ENCODE results near the gene RAB28. TPM values are rescaled to one million over a fixed set of nuclear protein-coding genes. Genes with fewer than 3 reads are reported as not detected.

RAB28 gene
- total and polyA plus RNA-seq, 9 of the 15 experiments (the other 6 are each of a cell fraction or from before 2014, with no cell fraction given), result 6.7 to 40.4 (median 23.0) TPM

GRCh38 chr4:13441506-13441905, 42.6 kb downstream of the RAB28 start:
- H3K9ac ChIP-seq (ENCODE audit: insufficient read depth in 1 of 2, low read depth in 2 of 2, low read length in 2 of 2), result no peak overlapping the region
- no peaks in the 10 kb centered on the region for H4K20me1 ChIP-seq (replicated peaks; ENCODE audit: control insufficient read depth, insufficient read depth, low read length)
- in situ Hi-C loops (cut with MboI) (no loop called here), intact Hi-C loops (cut with micrococcal nuclease) (no loop called here)
- no peaks in the 10 kb centered on the region for H3K9me1 ChIP-seq (ENCODE audit: control insufficient read depth, insufficient read depth, low read length)
- H3K4me2 ChIP-seq (ENCODE audit: insufficient read depth, low read length), result no peak overlapping the region
- ChIA-PET CTCF (ENCODE audit: low intra/inter-chr PET ratio) (no interaction called here), POLR2A (no interaction called here)
- H2AFZ ChIP-seq (ENCODE audit: low read depth, low read length), result no peak overlapping the region
- DNase-seq (ENCODE audit: extremely low read depth in 1 of 4, low spot score in 3 of 4) (no peak), FAIRE-seq (no peak), ATAC-seq (no peak)
- BruUV-seq (replicated peaks), result no TSS peak
- H3K79me2 ChIP-seq (ENCODE audit: control insufficient read depth, insufficient read depth, low read length), result 0 out of 3 replicates have a peak, but pooled peaks cover 2% of the 10 kb centered on the region
- H3K9me3 ChIP-seq (replicated peaks; ENCODE audit: control insufficient read depth, insufficient read depth, low read depth, low read length), result no peaks in the 10 kb centered on the region
- no peaks in the 10 kb centered on the region for H3K27me3 ChIP-seq (ENCODE audit: control insufficient read depth in 2 of 2, insufficient read depth in 2 of 2, low read length in 2 of 2)
- no peaks in the 10 kb centered on the region for H3K4me1 ChIP-seq (replicated peaks in 1 of 2; ENCODE audit: control insufficient read depth in 2 of 2, insufficient read depth in 2 of 2, low read length in 2 of 2)
- no peak overlapping the region for H3K27ac ChIP-seq (ENCODE audit: extremely low read depth, low read depth, low read length)
- H3K36me3 ChIP-seq (ENCODE audit: control insufficient read depth, insufficient read depth, low read length), result peaks cover 9% of the 10 kb centered on the region; the same call in 2 of the 3 replicates
- no peak overlapping the region for H3K4me3 ChIP-seq
- TF ChIP-seq TOE1 (IDR thresholded peaks at IDR 0.05; ENCODE audit: borderline replicate concordance) (no peak), TOE1 (CRISPR knock-in tag; IDR thresholded peaks at IDR 0.05; ENCODE audit: borderline replicate concordance, low read depth) (no peak), ZNF507 (tag; conservative IDR thresholded peaks at IDR 0.05) (no peak), BACH1 (tag; IDR thresholded peaks at IDR 0.05) (no peak), MECOM (CRISPR knock-in tag; IDR thresholded peaks at IDR 0.05) (no peak), CUX1 (CRISPR knock-in tag; IDR thresholded peaks at IDR 0.05) (no peak), ETS2 (tag; IDR thresholded peaks at IDR 0.05; ENCODE audit: borderline replicate concordance, poor library complexity, severe bottlenecking) (no peak), RCOR1 (IDR thresholded peaks at IDR 0.05; ENCODE audit: borderline replicate concordance in 1 of 2, low read depth in 2 of 2, low read length in 2 of 2) (no peak), HOMEZ (CRISPR knock-in tag; IDR thresholded peaks at IDR 0.05) (no peak), NCOA2 (IDR thresholded peaks at IDR 0.05; ENCODE audit: partially characterized antibody in 2 of 2) (no peak), ZNF165 (CRISPR knock-in tag; IDR thresholded peaks at IDR 0.05; ENCODE audit: borderline replicate concordance) (no peak)
- TF ChIP-seq, protein P1, sequence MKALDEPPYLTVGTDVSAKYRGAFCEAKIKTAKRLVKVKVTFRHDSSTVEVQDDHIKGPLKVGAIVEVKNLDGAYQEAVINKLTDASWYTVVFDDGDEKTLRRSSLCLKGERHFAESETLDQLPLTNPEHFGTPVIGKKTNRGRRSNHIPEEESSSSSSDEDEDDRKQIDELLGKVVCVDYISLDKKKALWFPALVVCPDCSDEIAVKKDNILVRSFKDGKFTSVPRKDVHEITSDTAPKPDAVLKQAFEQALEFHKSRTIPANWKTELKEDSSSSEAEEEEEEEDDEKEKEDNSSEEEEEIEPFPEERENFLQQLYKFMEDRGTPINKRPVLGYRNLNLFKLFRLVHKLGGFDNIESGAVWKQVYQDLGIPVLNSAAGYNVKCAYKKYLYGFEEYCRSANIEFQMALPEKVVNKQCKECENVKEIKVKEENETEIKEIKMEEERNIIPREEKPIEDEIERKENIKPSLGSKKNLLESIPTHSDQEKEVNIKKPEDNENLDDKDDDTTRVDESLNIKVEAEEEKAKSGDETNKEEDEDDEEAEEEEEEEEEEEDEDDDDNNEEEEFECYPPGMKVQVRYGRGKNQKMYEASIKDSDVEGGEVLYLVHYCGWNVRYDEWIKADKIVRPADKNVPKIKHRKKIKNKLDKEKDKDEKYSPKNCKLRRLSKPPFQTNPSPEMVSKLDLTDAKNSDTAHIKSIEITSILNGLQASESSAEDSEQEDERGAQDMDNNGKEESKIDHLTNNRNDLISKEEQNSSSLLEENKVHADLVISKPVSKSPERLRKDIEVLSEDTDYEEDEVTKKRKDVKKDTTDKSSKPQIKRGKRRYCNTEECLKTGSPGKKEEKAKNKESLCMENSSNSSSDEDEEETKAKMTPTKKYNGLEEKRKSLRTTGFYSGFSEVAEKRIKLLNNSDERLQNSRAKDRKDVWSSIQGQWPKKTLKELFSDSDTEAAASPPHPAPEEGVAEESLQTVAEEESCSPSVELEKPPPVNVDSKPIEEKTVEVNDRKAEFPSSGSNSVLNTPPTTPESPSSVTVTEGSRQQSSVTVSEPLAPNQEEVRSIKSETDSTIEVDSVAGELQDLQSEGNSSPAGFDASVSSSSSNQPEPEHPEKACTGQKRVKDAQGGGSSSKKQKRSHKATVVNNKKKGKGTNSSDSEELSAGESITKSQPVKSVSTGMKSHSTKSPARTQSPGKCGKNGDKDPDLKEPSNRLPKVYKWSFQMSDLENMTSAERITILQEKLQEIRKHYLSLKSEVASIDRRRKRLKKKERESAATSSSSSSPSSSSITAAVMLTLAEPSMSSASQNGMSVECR (CRISPR knock-in tag; IDR thresholded peaks at IDR 0.05), result no peak
